ENCODE measurements around the gene GATA6. TPM values are rescaled to one million over a fixed set of nuclear protein-coding genes. Genes with fewer than 3 reads are reported as not detected.

GATA6 gene
- total and polyA plus RNA-seq, 2 donors (not counting 1 experiment from before 2014, with no cell fraction given), result 1.4 to 6.3 TPM

- no peak overlapping the region for H2AFZ ChIP-seq (ENCODE audit: low read length)
- no peaks in the 10 kb centered on the region for H3K79me2 ChIP-seq (ENCODE audit: control insufficient read depth, insufficient read depth, low read length)
- H3K9ac ChIP-seq (ENCODE audit: insufficient read depth, low read length), result no peak overlapping the region
- H3K4me2 ChIP-seq (ENCODE audit: extremely low read depth, insufficient read depth, low read length), result no peak overlapping the region
- H3K27me3 ChIP-seq (ENCODE audit: control insufficient read depth, insufficient read depth, low read length), result no peaks in the 10 kb centered on the region
- no peaks in the 10 kb centered on the region for H3K4me1 ChIP-seq (ENCODE audit: control insufficient read depth, extremely low read depth, insufficient read depth, low read length)
- H3K9me3 ChIP-seq (ENCODE audit: control insufficient read depth, insufficient read depth, low read depth, low read length), result no peaks in the 10 kb centered on the region
- H3K4me3 ChIP-seq (replicated peaks in 1 of 4; ENCODE audit: control extremely low read depth in 1 of 4, insufficient read depth in 1 of 4, low read depth in 3 of 4, low read length in 4 of 4), result no peak overlapping the region
- no peak overlapping the region for H3K27ac ChIP-seq (ENCODE audit: insufficient read depth, low read length)
- no peak for DNase-seq (ENCODE audit: low read depth in 2 of 2)
- no peaks in the 10 kb centered on the region for H4K20me1 ChIP-seq (ENCODE audit: control insufficient read depth, extremely low read depth, insufficient read depth, low read length)
- no peaks in the 10 kb centered on the region for H3K36me3 ChIP-seq (ENCODE audit: control insufficient read depth, insufficient read depth, low read length)
- TF ChIP-seq EZH2 (IDR thresholded peaks at IDR 0.05; ENCODE audit: low read length, missing control alignments), result no peak
Observed at GRCh38 chr18:22129778-22130177, 39.6 kb upstream of the GATA6 start.

GRCh38 chr18:22132258-22132657 is 37.1 kb upstream of the GATA6 start:
- no peak overlapping the region for H3K9ac ChIP-seq (ENCODE audit: insufficient read depth, low read length)
- DNase-seq (ENCODE audit: low read depth in 2 of 2), result no peak
- no peak overlapping the region for H2AFZ ChIP-seq (ENCODE audit: low read length)
- no peaks in the 10 kb centered on the region for H3K36me3 ChIP-seq (ENCODE audit: control insufficient read depth, insufficient read depth, low read length)
- H3K27me3 ChIP-seq (ENCODE audit: control insufficient read depth, insufficient read depth, low read length), result no peaks in the 10 kb centered on the region
- H3K9me3 ChIP-seq (ENCODE audit: control insufficient read depth, insufficient read depth, low read depth, low read length), result no peaks in the 10 kb centered on the region
- no peak overlapping the region for H3K4me3 ChIP-seq (replicated peaks in 1 of 4; ENCODE audit: control extremely low read depth in 1 of 4, insufficient read depth in 1 of 4, low read depth in 3 of 4, low read length in 4 of 4)
- no peaks in the 10 kb centered on the region for H3K4me1 ChIP-seq (ENCODE audit: control insufficient read depth, extremely low read depth, insufficient read depth, low read length)
- no peak overlapping the region for H3K27ac ChIP-seq (ENCODE audit: insufficient read depth, low read length)
- no peaks in the 10 kb centered on the region for H3K79me2 ChIP-seq (ENCODE audit: control insufficient read depth, insufficient read depth, low read length)
- TF ChIP-seq EZH2 (IDR thresholded peaks at IDR 0.05; ENCODE audit: low read length, missing control alignments), result no peak
- TF ChIP-seq, protein P1, sequence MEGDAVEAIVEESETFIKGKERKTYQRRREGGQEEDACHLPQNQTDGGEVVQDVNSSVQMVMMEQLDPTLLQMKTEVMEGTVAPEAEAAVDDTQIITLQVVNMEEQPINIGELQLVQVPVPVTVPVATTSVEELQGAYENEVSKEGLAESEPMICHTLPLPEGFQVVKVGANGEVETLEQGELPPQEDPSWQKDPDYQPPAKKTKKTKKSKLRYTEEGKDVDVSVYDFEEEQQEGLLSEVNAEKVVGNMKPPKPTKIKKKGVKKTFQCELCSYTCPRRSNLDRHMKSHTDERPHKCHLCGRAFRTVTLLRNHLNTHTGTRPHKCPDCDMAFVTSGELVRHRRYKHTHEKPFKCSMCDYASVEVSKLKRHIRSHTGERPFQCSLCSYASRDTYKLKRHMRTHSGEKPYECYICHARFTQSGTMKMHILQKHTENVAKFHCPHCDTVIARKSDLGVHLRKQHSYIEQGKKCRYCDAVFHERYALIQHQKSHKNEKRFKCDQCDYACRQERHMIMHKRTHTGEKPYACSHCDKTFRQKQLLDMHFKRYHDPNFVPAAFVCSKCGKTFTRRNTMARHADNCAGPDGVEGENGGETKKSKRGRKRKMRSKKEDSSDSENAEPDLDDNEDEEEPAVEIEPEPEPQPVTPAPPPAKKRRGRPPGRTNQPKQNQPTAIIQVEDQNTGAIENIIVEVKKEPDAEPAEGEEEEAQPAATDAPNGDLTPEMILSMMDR (conservative IDR thresholded peaks at IDR 0.05 in 1 of 2, IDR thresholded peaks at IDR 0.05 in 1 of 2; ENCODE audit: low read depth in 1 of 2, low read length in 2 of 2), result no peak
- H3K4me2 ChIP-seq (ENCODE audit: extremely low read depth, insufficient read depth, low read length), result no peak overlapping the region
- no peaks in the 10 kb centered on the region for H4K20me1 ChIP-seq (ENCODE audit: control insufficient read depth, extremely low read depth, insufficient read depth, low read length)

DNA sequence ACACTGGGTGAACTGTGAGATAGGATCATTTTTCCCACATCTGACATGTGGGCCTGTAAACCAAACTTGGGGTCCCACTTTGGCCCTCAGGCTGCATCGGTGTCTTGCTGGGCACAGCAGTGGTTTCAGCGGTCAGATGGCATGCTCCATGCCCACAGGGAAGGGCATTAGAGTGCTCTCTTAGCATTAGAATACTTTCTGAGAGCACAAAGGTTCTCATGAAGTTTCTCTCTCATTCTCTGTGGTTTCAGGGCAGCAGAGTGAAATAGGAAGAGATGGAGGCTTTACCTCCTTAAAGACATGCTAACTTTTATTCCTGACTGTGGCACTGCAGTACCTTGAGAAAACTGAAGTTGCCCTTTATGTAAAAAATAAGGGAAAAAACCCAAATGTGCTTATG is 36.6 kb upstream of the GATA6 start:
- TF ChIP-seq, protein P1 (conservative IDR thresholded peaks at IDR 0.05 in 1 of 2, IDR thresholded peaks at IDR 0.05 in 1 of 2; ENCODE audit: low read depth in 1 of 2, low read length in 2 of 2), result no peak
- TF ChIP-seq EZH2 (IDR thresholded peaks at IDR 0.05; ENCODE audit: low read length, missing control alignments), result no peak
- Histone ChIP-seq H3K9me3 (ENCODE audit: control insufficient read depth, insufficient read depth, low read depth, low read length) (no peaks in the 10 kb centered on the region), H4K20me1 (ENCODE audit: control insufficient read depth, extremely low read depth, insufficient read depth, low read length) (no peaks in the 10 kb centered on the region), H3K4me1 (ENCODE audit: control insufficient read depth, extremely low read depth, insufficient read depth, low read length) (no peaks in the 10 kb centered on the region), H3K4me2 (ENCODE audit: extremely low read depth, insufficient read depth, low read length) (no peak overlapping the region), H3K27me3 (ENCODE audit: control insufficient read depth, insufficient read depth, low read length) (no peaks in the 10 kb centered on the region), H3K27ac (ENCODE audit: insufficient read depth, low read length) (no peak overlapping the region), H3K9ac (ENCODE audit: insufficient read depth, low read length) (no peak overlapping the region), H3K4me3 (replicated peaks in 1 of 4; ENCODE audit: control extremely low read depth in 1 of 4, insufficient read depth in 1 of 4, low read depth in 3 of 4, low read length in 4 of 4) (no peak overlapping the region), H3K79me2 (ENCODE audit: control insufficient read depth, insufficient read depth, low read length) (no peaks in the 10 kb centered on the region), H2AFZ (ENCODE audit: low read length) (no peak overlapping the region), H3K36me3 (ENCODE audit: control insufficient read depth, insufficient read depth, low read length) (no peaks in the 10 kb centered on the region)
- no peak for DNase-seq (ENCODE audit: low read depth in 2 of 2)
